HG02610 (cell line): ENCODE measurements around the gene SERGEF.

Source experiments
- ATAC-seq: cut with Tn5 transposase; IDR thresholded peaks from one replicate; pipeline ENCODE4 v1.9.1; 2021; ENCODE audit warnings: mild to moderate bottlenecking, moderate library complexity; ENCODE audit not compliant: unreplicated experiment

The SERGEF gene

GRCh38 chr11:17740649-17741235 lies 272.1 kb downstream of the SERGEF start:
- ATAC-seq, result no peak

- no peak for ATAC-seq
Observed at GRCh38 chr11:17739945-17740338, 272.9 kb downstream of the SERGEF start.

- no peak for ATAC-seq
Observed at GRCh38 chr11:17738151-17738973, 274.5 kb downstream of the SERGEF start.
